Right renal pelvis (tissue), 4 donors: ENCODE data around the gene NOL4. TPM values are rescaled to one million over a fixed set of nuclear protein-coding genes. Genes with fewer than 3 reads are reported as not detected.

Experiments used
- DNase-seq, 4 donors: peaks; one replicate each; pipeline ENCODE4 v3.0.0-alpha.2; 2013; ENCODE audit warnings: low read depth in 4 of 4, low spot score in 3 of 4, missing footprints in 1 of 4
- polyA plus RNA-seq, 4 donors: library from polyadenylated mRNA; unstranded; fragments of 120-200 nt; gene quantifications; one replicate each; pipeline ENCODE4 v1.2.1, GENCODE V29; 2013; ENCODE audit not compliant: insufficient read length in 4 of 4

NOL4 gene
- polyA plus RNA-seq, 4 donors: 2.0 to 3.8 (median 2.2) TPM

DNA sequence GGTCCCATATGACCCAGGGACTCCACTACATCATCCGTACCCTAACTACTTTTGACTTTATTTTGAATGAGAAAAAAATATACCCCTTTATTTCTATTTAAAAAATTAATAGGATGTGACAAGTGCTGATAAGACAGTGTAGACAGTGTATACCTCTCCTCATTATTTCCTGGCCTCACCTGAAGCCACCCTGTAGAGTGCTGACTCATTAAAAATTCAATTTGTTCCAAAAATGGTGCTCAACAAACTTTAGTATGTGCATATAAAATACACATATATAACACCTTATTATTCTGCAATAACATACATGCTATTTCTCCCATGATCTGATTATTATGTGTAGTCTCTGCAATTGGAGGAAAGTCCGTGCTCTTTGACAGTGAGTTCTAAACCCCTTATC lies 20.8 kb downstream of the NOL4 start:
- no peak for DNase-seq

DNA sequence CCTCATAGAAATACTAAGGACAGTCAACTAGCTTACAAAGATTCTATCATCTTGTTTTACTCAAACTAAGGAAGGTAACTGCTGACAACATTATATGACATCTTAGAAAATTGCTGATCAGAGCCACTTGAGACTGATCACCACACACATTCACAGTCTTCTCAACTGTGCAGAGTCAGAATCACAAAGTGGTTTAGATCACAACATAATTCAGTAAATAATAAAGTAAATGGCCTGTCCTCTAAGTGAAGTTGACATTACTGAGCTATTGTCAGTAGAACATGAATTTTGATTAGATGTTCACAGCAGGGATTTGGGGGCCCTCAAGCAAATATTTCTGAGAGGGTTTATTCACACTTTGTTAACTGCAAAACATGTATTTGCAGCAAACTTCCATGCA lies 28.5 kb downstream of the NOL4 start:
- DNase-seq: no peak

DNA sequence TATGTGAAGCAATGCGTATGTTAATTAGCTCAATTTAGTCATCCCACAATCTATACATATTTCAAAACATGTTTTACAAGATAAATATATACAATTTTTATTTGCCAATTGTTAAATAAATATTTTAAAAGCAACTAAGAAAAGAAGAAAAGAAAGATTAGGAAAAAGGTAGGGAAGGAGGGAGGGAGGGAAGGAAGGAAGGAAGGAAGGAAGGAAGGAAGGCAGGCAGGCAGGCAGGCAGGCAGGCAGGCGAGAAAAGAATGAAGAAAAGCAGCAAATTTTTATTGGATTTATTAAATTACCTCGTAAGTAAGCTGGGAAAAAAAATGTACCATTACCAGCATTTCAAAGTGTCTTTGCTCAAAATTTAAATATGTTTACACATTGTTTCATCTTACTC lies 30.5 kb downstream of the NOL4 start:
- no peak for DNase-seq

DNA sequence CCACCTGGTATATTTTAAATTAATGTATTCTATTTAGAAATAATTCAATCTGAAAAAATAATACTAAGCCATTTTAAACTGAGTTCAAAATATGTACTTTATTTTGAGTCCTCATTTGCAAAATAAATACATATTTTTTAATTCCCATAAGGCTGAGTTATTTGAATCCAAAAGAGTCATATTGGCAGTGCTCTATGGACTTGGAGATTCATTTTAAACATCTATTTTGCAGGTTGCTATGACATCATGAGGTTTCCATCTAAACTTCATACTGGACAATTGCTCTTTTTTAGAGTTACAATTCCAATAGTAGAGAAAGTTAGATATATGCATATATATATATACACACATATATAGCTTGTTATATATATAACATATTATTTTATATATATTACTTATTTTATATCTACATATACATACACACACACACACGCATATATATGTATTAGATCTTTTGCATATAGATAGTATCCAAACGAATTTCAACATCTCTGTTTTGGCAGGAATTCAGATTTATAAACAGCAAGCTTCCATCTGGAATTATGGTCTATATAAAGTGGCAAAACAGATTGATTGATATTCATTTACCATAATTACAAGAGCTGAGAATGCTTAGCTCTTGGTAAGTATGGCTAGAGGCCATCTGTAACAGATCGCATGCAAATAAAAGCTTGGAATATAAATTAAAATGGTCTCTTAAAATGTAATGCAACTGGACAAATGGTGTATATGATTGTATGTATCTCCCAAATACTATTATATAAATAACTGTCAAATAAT lies 34.9 kb downstream of the NOL4 start:
- no peak for DNase-seq
